ENCODE data around the gene HDGFL3.

DNA sequence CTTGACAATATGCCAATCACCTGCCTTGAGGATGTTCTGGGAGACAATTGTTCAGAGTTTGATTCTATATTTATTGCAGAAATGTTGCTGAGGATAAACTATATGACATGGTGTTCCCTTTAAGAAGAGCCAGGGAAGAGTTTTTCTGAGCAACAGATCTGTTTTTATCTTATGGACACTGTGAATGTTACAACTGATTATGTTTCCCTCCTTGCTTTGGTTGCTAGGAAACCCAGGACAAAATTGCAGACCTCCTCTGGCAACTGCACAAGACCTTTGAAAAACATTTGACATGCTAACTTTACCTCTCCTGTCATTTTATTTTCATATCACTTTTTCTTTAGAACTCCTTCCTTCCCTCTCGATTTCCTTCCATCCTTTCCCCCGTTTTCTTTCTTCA, 108.3 kb downstream of the HDGFL3 start:
- TF ChIP-seq EZH2 (IDR thresholded peaks at IDR 0.05): no peak
- no peak for TF ChIP-seq POLR2AphosphoS5 (IDR thresholded peaks at IDR 0.05; ENCODE audit: borderline replicate concordance, low read depth, low read length)
